ENCODE data around the gene SLC2A5.

The SLC2A5 gene

DNA sequence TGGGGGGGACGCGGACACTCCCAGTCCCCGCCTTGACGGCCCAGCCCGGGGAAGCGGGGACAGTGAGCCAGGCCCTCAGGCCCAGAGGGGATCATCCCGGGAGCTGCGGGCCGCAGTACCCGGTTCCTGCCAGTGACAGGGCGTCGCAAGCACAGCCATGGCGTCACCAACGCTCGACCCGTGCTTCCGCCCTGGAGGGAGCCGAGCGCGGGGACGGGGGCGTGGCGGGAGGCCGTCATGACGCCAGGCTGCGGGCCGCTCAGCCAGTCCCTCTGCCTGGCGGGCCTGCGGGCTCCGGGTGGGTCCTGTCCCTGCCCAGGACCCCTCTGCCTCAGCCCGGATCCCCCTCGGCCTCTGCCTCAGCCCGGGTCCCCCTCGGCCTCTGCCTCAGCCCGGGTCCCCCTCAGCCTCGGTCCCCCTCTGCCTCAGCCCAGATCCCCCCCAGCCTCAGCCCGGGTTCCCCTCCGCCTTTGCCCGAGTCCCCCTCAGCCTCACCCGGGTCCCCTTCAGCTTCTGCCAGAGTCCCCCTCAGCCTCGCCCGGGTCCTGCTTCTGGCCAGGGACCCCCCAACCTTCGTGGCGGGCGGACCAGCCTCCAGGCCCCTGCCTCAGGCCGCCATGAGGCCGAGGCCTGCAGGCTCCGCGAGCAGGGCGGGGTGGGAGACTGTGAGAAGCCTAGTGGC is 2.3 kb upstream of the SLC2A5 start:
- Histone ChIP-seq H3K9me3 (ENCODE audit: control insufficient read depth, insufficient read depth, low read length) (no peaks in the 10 kb centered on the region), H3K27me3 (ENCODE audit: control insufficient read depth, insufficient read depth, low read length) (no peaks in the 10 kb centered on the region), H3K4me3 (ENCODE audit: low read depth, low read length) (no peak overlapping the region), H3K36me3 (ENCODE audit: control insufficient read depth, insufficient read depth, low read length) (no peaks in the 10 kb centered on the region), H3K4me1 (ENCODE audit: control insufficient read depth, insufficient read depth, low read length) (peaks cover 2% of the 10 kb centered on the region), H3K9ac (ENCODE audit: low read depth, low read length) (no peak overlapping the region)

DNA sequence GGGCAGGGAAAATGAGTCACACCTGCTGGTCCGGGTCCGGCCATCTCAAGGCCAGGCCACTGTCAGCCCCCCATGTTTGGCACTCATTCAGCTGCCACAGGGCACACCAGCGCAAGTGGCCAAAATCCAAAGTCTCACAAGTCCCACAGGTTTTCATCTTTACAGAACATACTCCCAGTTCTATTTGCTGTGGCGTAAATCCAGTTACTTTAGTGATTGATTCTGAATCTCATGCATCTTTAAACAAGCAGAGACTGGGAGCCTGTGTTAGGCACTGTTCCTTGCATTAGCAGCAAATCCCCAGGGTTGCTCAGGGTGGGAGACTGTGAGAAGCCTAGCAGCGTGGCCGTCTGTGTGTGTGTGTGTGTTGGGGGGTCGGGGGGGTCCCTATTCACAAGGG is 1.1 kb upstream of the SLC2A5 start:
- no peaks in the 10 kb centered on the region for H3K36me3 ChIP-seq (ENCODE audit: control insufficient read depth, insufficient read depth, low read length)
- H3K4me1 ChIP-seq (ENCODE audit: control insufficient read depth, insufficient read depth, low read length) = peaks cover 2% of the 10 kb centered on the region
- no peaks in the 10 kb centered on the region for H3K27me3 ChIP-seq (ENCODE audit: control insufficient read depth, insufficient read depth, low read length)
- no peak overlapping the region for H3K9ac ChIP-seq (ENCODE audit: low read depth, low read length)
- H3K4me3 ChIP-seq (ENCODE audit: low read depth, low read length) = no peak overlapping the region
- H3K9me3 ChIP-seq (ENCODE audit: control insufficient read depth, insufficient read depth, low read length) = no peaks in the 10 kb centered on the region

DNA sequence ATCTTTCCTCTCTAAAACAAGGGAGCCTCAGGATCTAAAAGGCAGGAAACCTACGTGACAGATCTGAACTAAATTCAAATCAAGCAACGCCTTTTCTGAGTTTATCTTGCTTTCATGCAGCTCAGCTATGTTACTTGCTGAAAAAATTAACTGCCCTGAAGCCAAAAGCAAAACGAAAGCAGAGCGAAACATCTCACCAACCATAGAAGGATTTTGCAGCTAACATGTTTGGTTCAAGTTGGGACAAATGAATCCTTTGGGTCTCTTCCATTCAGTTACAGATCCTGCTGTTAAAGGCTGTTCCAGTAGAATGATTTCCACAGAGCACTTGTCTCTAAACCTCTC is 482 bp downstream of the SLC2A5 start:
- H3K4me1 ChIP-seq (ENCODE audit: control insufficient read depth, insufficient read depth, low read length) = peaks cover 2% of the 10 kb centered on the region
- no peaks in the 10 kb centered on the region for H3K36me3 ChIP-seq (ENCODE audit: control insufficient read depth, insufficient read depth, low read length)
- H3K9me3 ChIP-seq (ENCODE audit: control insufficient read depth, insufficient read depth, low read length) = no peaks in the 10 kb centered on the region
- no peaks in the 10 kb centered on the region for H3K27me3 ChIP-seq (ENCODE audit: control insufficient read depth, insufficient read depth, low read length)
- no peak overlapping the region for H3K4me3 ChIP-seq (ENCODE audit: low read depth, low read length)
- no peak overlapping the region for H3K9ac ChIP-seq (ENCODE audit: low read depth, low read length)

DNA sequence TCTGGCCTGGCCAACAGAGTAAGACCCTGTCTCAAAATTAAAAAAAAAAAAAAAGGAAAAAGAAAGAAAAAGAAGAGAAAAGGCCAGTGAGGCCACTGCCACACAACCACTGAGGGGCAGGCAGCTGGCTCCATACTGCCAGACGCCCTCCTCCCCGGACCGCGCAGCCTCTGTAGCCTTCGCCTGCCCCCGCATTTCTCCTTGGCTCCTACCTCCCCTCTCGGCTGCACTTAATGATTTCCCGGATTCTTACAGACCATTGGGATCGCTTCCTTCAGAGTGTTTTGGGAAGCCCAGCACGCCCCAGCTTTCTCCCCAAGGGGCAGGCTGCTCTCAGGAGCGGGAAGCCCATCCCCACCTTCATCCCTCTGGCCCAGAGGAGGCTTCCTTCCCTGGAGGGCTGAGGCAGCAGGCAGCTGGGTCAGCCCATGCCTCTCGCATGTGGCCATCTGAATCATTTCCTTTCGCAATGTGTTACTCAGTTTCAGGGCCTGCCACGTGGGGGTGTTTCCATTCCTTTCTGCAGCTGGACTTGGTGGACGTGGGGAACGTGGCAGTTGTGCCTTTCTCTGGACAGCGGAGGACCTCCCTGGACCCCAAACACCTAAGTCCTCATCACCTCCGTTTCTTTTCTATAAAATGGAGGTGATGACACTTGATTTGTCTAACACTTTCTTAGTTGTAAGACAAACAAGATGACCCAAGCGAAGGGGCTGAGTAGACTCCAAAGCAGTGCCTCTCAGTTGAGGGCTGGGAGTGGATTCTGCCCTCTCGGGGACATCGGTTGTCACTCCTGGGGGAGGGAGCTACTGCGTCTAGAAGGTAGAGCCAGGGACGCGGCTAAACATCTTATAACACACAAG is 2.3 kb downstream of the SLC2A5 start:
- Histone ChIP-seq H3K27me3 (ENCODE audit: control insufficient read depth, insufficient read depth, low read length) (no peaks in the 10 kb centered on the region), H3K4me1 (ENCODE audit: control insufficient read depth, insufficient read depth, low read length) (peaks cover 2% of the 10 kb centered on the region), H3K9me3 (ENCODE audit: control insufficient read depth, insufficient read depth, low read length) (no peaks in the 10 kb centered on the region), H3K36me3 (ENCODE audit: control insufficient read depth, insufficient read depth, low read length) (no peaks in the 10 kb centered on the region), H3K9ac (ENCODE audit: low read depth, low read length) (no peak overlapping the region), H3K4me3 (ENCODE audit: low read depth, low read length) (no peak overlapping the region)

DNA sequence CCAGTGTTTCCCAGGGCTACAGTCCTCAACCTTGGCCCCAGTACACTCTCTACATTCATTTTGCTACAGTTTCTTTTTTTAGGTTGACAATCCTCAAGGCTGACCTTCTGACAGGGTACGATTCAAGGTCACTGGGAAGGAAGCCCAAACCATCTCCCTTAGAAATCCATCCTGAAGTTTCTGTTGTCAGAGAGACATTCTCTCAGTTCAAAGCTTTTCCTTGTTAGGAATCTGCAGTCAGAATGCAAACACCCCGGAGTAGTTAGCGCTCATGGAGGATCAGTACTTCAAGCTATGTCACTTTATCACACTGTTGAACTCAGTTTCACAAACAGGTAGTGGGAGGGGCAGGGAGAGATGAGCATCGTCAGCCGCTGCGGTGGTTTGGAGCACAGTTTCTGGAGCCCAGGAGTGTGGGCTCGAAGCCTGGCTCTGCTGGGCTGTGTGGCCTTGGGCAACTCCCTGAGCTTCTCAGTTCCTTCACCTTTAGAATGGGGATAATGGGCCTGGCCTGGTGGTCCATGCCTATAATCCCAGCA is 4.2 kb downstream of the SLC2A5 start:
- no peak overlapping the region for H3K4me3 ChIP-seq (ENCODE audit: low read depth, low read length)

DNA sequence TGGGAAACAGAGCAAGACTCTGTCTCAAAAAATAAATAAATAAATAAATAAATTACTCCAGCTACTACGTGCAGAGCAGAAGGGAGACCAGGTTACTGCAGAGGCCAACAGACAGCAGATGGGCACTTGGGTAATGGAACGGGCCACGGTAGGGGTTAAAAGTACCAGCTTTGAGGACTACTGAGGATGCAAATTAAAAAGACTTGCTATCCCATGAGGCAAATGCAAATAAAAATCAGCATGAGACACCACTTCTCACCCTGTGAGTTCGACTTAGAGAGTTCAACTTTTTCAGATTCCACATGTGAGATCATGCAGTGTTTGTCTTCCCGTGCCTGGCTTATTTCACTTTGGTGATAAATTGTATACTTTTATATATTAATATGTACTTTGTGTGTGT is 6.6 kb downstream of the SLC2A5 start:
- no peak overlapping the region for H3K4me3 ChIP-seq (ENCODE audit: low read depth, low read length)
- H3K9ac ChIP-seq (ENCODE audit: low read depth, low read length) = no peak overlapping the region

More for the DNA sequence above, 4.2 kb downstream of the SLC2A5 start:
- H3K9ac ChIP-seq (ENCODE audit: low read depth, low read length) = no peak overlapping the region
- no peaks in the 10 kb centered on the region for H3K36me3 ChIP-seq (ENCODE audit: control insufficient read depth, insufficient read depth, low read length)
- H3K9me3 ChIP-seq (ENCODE audit: control insufficient read depth, insufficient read depth, low read length) = no peaks in the 10 kb centered on the region
- no peaks in the 10 kb centered on the region for H3K27me3 ChIP-seq (ENCODE audit: control insufficient read depth, insufficient read depth, low read length)
- peaks cover 2% of the 10 kb centered on the region for H3K4me1 ChIP-seq (ENCODE audit: control insufficient read depth, insufficient read depth, low read length)

DNA sequence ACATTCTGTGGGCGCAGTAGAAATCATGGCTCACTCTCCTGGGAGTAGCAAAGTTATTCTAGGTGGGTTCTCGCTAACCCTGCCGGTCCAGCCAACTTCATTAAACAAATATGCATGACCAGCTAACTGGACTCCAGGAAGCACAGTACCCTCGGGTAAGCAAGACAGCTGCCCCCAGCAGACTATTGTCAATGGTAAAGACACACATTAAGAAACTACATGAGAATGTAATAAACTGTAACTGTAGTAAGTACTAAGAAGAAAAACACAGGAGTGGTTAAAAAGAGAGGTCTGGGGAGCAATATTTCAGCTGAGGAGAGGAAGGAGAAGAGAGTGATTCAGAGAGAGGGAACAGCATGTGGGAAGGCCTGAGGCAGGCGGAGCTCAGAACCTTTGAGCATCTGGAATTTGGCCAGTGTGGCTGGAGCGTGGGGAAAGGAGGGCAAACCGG is 7.4 kb downstream of the SLC2A5 start:
- H3K4me3 ChIP-seq (ENCODE audit: low read depth, low read length) = no peak overlapping the region
- H3K4me1 ChIP-seq (ENCODE audit: control insufficient read depth, insufficient read depth, low read length) = no peaks in the 10 kb centered on the region

More for the DNA sequence above, 6.6 kb downstream of the SLC2A5 start:
- H3K27me3 ChIP-seq (ENCODE audit: control insufficient read depth, insufficient read depth, low read length) = no peaks in the 10 kb centered on the region
- H3K9me3 ChIP-seq (ENCODE audit: control insufficient read depth, insufficient read depth, low read length) = no peaks in the 10 kb centered on the region
- H3K4me1 ChIP-seq (ENCODE audit: control insufficient read depth, insufficient read depth, low read length) = no peaks in the 10 kb centered on the region
- no peaks in the 10 kb centered on the region for H3K36me3 ChIP-seq (ENCODE audit: control insufficient read depth, insufficient read depth, low read length)

DNA sequence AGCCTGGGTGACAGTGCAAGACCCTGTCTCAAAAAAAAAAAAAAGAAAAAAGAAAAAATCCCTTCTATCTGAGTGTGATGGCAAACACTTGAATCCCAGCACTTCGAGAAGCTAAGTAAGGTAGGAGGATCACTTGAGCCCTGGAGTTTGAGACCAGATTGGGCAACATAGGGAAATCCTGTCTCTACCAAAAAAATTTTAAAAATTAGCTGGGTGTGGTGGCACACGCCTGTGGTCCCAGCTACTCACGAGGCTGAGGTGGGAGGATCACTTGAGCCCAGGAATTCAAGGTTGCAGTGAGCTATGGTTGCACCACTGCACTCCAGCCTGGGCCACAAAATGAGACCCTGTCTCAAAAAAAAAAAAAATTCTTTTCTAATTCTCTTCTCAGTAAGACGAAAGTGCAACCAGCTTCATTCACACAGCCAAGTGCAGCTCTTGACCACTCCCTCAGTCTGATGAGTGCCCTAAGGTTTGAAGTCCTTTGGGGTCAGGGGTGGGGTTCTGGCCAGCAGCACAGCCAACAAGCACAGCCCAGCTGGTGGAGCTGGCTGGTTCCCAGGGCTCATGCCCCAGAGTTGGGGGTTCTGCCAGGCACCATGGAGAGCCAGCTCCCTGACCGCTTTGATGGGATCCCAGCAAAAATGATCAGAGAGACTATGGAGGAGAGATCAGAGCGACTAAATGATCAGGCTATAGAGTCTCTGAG is 8.0 kb downstream of the SLC2A5 start:
- Histone ChIP-seq H3K4me1 (ENCODE audit: control insufficient read depth, insufficient read depth, low read length) (no peaks in the 10 kb centered on the region), H3K4me3 (ENCODE audit: low read depth, low read length) (no peak overlapping the region), H3K9me3 (ENCODE audit: control insufficient read depth, insufficient read depth, low read length) (no peaks in the 10 kb centered on the region), H3K27me3 (ENCODE audit: control insufficient read depth, insufficient read depth, low read length) (no peaks in the 10 kb centered on the region), H3K9ac (ENCODE audit: low read depth, low read length) (no peak overlapping the region), H3K36me3 (ENCODE audit: control insufficient read depth, insufficient read depth, low read length) (no peaks in the 10 kb centered on the region)

More for the DNA sequence above, 7.4 kb downstream of the SLC2A5 start:
- Histone ChIP-seq H3K9me3 (ENCODE audit: control insufficient read depth, insufficient read depth, low read length) (no peaks in the 10 kb centered on the region), H3K36me3 (ENCODE audit: control insufficient read depth, insufficient read depth, low read length) (no peaks in the 10 kb centered on the region), H3K27me3 (ENCODE audit: control insufficient read depth, insufficient read depth, low read length) (no peaks in the 10 kb centered on the region), H3K9ac (ENCODE audit: low read depth, low read length) (no peak overlapping the region)

DNA sequence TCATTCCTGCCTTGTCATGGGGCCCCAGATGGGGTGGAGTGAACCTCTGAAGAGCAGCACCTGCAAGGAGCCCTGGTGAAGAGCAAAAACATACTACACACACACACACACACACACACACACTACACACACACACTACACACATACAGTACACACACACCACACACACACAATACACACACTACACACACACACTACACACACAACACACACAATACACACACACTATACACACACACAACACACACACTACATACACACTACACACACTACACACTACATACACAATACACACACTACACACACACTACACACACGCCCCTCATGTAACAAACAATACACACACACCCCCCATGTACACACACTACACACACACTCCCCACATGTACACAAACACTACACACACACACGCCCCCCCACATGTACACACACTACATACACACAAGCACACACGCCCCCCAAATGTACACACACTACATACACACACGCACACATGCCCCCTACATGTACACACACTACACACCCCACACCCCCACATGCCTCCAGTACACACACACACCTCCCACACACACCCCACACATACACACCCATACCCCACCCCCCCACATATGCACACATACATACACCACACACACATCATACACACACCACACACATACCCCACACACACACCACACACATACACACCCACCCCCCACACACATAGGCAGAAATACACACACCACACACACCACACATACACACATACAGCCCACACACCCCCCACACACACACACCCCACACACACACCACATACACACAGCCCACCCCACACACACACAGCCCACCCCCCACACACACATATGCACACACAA is 9.3 kb downstream of the SLC2A5 start:
- Histone ChIP-seq H3K27me3 (ENCODE audit: control insufficient read depth, insufficient read depth, low read length) (no peaks in the 10 kb centered on the region), H3K9me3 (ENCODE audit: control insufficient read depth, insufficient read depth, low read length) (no peaks in the 10 kb centered on the region), H3K4me1 (ENCODE audit: control insufficient read depth, insufficient read depth, low read length) (no peaks in the 10 kb centered on the region), H3K4me3 (ENCODE audit: low read depth, low read length) (no peak overlapping the region), H3K36me3 (ENCODE audit: control insufficient read depth, insufficient read depth, low read length) (no peaks in the 10 kb centered on the region), H3K9ac (ENCODE audit: low read depth, low read length) (no peak overlapping the region)

DNA sequence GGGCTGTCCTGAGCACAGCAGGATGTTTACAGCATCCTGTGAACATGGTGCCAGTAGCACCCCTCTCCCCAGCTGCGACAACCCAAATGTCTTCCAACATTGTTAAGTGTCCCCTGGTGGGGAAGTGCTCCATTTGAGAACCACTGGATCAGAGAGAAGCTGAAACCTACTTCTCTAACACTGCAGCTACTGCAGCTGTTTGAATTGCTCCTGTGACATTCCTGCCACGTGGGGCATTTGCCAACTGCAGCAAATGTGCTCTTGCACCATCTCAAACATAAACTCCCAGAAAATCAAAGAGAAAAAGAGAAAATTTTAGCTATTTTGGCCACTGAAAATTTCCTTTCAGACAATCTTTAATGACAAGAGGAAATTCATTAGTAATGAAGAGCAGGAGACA is 11.0 kb downstream of the SLC2A5 start:
- Histone ChIP-seq H3K36me3 (ENCODE audit: control insufficient read depth, insufficient read depth, low read length) (no peaks in the 10 kb centered on the region), H3K9me3 (ENCODE audit: control insufficient read depth, insufficient read depth, low read length) (no peaks in the 10 kb centered on the region), H3K4me1 (ENCODE audit: control insufficient read depth, insufficient read depth, low read length) (no peaks in the 10 kb centered on the region), H3K4me3 (ENCODE audit: low read depth, low read length) (no peak overlapping the region), H3K9ac (ENCODE audit: low read depth, low read length) (no peak overlapping the region), H3K27me3 (ENCODE audit: control insufficient read depth, insufficient read depth, low read length) (no peaks in the 10 kb centered on the region)

DNA sequence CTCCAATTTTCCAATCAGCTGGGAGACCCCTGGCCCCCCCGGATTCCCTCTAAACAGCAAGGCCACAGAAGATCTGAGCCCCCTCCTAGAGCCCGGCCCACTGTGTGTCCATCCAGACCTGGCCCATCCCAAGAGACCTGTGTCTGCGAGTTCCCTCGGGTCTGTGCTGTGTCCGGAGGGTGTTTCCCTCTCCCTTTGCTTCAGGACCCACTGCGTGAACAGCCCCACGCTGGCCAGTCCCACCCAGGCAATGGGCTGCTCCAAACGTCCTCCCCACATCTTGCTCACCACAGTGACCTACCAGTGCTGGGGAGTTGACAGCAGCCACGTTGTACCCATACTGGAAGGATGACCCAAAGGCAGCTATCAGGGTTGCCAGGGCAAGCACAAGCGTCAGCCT is 11.6 kb downstream of the SLC2A5 start:
- no peaks in the 10 kb centered on the region for H3K9me3 ChIP-seq (ENCODE audit: control insufficient read depth, insufficient read depth, low read length)
- H3K9ac ChIP-seq (ENCODE audit: low read depth, low read length) = no peak overlapping the region
- H3K27me3 ChIP-seq (ENCODE audit: control insufficient read depth, insufficient read depth, low read length) = no peaks in the 10 kb centered on the region
- H3K4me3 ChIP-seq (ENCODE audit: low read depth, low read length) = no peak overlapping the region
- H3K4me1 ChIP-seq (ENCODE audit: control insufficient read depth, insufficient read depth, low read length) = no peaks in the 10 kb centered on the region
- H3K36me3 ChIP-seq (ENCODE audit: control insufficient read depth, insufficient read depth, low read length) = no peaks in the 10 kb centered on the region

All from iPS-15b (cell line).